NCI-H2171 (cell line): ENCODE results near the gene GPRC5B.

ENCODE experiments used
- DNase-seq: peaks from one replicate; lab custom pipeline; 2025; lab: John Stamatoyannopoulos, UW

The GPRC5B gene

DNA sequence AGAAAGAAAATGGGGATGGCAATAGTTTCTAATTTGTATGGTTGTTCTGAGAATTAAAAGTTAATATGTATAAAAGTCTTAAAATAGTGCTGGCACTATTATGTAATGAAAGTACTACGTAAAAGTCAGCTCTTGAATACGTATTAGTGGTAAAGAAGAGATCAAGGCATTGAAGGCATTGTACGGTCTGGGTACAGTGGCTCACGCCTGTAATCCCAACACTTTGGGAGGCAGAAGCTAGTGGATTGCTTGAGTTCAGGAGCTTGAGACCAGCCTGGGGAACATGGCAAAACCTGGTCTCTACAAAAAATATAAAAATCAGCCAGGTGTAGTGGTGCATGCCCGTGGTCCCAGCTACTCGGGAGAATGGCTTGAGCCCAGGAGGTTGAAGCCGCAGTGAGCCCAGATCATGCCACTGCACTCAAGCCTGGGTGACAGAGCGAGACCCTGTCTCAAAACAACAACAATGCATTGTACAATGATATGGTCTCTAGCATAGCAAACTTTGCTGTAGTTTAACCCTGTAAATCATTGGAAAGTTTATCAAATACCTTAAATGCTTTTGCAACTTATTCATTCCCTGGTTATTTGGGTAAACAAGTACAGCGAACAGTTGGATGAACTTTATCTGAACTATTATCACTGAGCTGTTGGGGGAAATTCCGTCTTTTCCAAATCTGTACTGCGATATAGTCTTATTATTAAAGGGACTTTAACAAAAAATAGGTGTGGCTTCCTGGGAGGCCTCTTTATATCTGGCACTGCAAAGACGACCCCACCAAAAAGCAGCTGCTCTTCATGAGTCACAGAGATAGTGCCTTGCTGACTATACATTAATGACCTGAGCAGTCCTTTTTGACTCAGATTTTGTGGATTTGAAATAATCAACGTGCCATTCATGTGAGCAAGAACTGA lies 73.6 kb downstream of the GPRC5B start:
- DNase-seq = no peak

DNA sequence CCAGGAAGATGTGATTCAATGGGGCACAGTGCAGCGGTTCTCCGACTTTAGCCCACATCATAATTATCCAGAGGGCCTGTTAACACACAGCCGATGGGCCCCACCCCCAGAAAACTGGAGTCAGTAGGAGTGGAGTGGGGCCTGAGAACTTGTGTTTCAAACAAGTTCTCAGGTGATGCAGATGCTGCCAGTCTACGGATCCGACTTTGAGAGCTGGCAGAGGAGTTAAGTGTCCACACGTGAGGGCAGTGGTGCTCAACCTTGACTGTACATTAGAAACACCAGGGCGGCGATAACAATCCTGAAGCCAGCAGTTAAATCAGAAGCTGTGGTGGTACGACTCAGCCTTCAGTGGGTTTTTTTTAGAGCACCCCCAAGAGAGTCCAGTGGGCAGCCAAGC lies 75.0 kb downstream of the GPRC5B start:
- DNase-seq = no peak

DNA sequence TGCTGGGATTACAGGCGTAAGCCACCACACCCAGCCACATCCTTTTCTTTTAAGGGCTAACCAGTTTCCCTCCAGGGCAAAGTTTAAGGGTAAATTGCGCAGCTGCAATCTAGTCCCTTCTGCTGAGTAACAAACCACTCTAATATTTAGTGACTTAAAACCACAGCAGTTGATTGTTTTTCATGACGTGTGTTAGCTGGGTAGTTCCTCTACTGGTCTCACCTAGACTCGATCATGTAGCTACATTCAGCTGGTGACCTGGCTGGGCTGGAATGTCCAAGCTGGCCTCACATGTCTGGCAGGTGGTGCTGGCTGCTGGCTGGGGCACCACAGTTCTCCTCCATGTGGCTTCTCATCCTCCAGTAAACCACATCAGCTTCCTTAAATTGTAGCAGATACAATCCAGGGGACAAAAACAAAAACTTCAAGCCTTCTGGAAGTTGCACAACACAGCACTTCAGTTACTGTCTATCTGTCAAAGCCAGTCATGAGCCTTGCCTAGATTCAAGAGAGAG lies 75.5 kb downstream of the GPRC5B start:
- no peak for DNase-seq

DNA sequence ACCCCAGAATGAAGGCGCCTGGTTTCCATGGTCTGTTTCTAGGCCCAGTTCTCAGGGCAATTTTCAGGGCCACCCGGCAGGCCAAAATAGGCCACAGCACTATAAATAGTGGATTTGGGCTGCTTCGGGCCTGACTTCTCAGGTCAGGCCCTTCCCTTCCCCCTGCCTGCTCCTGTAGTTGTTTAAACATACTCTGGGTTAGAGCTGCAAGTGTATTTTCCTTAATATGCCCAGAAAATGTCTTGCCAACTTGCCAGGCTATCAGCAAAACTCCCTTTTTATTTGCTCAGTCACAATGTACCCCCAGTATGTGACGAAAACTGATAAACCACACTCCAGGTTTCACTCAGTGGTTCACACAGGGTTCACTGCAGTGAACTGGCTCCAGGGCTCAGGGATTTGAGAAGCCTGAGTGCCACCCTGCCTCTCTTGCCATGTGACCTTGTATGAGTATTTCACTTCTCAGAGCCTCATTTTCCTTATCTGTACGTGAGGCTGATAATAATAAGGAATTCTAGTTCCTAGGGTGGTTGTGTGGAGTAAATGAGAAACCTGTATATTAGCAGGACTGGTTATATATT lies 76.5 kb downstream of the GPRC5B start:
- DNase-seq = no peak
